GM21515 (cell line): Measurements from ENCODE around the gene RBM24.

ENCODE experiments used
- ATAC-seq: cut with Tn5 transposase; IDR thresholded peaks from one replicate; pipeline ENCODE4 v1.9.1; 2021; ENCODE audit not compliant: unreplicated experiment

The RBM24 gene

DNA sequence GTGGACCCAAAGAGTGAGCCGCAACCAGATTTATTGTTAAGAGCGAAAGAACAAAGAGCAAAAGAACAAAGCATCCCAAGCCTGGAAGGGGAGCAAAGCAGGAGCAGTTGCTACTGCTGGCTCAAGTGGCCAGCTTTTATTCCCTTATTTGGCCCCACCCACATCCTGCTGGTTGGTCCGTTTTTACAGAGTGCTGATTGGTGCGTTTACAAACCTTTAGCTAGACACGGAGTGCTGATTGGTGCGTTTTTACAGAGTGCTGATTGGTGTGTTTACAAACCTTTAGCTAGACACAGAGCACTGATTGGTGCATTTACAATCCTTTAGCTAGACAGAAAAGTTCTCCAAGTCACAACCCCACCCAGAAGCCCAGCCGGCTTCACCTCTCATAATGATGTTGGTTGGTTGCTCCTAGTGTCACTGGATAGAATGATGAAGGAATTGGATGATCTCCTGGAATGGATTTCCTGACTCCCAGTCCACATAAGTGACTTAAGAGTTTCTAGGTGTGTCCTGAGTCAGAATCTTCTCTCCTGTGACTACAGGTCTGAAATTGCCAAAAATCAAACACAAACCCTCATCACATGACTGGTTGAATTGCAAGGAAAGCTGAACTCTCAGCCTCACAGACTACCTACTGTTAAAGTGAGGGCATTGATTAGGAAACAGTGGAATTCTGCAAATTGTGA, 60.1 kb downstream of the RBM24 start:
- no peak for ATAC-seq

DNA sequence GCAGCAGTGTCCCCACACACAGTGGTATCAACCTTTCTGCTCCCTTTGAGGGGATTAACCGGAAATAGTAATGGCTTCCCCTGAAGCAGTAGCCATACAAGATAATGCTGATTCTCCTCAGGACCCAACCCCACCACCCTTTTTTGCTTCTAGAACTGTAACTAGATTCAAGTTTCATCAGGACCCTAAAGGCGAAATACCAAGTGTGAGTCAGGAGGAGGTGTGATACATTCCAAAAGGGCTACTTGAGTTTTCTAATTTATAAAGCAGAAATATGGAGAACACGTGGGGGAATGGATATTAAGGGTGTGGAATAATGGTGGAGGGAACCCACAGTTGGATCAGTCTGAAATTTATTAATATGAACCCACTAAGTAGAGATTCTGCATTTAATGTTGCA, 60.7 kb downstream of the RBM24 start:
- no peak for ATAC-seq

DNA sequence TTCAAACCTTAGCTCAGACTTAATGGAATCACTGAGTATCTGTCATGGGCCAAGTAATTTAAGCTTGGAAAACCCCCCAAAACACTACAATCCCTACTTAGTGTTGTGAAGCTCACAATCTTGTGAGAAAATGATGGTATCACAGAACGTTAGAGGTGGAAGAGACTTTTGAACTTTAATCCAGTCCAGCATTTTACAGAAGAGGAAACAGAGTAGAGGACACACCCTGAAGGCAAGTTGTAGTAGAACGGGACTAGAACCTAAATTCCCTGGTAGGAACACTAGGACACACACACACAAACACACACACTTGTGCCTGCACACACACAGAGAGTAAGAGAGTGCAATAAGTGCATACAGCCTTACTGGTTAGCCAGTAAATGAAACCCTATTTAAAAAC, 62.1 kb downstream of the RBM24 start:
- no peak for ATAC-seq
